Neural crest cell (in vitro differentiated cells): ENCODE data around the gene NUFIP2. TPM values are rescaled to one million over a fixed set of nuclear protein-coding genes. Genes with fewer than 3 reads are reported as not detected.

Experiments
- DNase-seq: peaks from one replicate; pipeline ENCODE4 v3.0.0; 2021; ENCODE audit warnings: low read depth, mixed read lengths, low spot score
- H3K27ac Mint-ChIP-seq: one replicate; pipeline ENCODE4 v1.8.0; 2021; ENCODE audit warnings: mild to moderate bottlenecking, mixed read lengths; ENCODE audit not compliant: unreplicated experiment
- H3K27me3 Mint-ChIP-seq: 2 replicates; pipeline ENCODE4 v1.8.0; 2021; ENCODE audit warnings: low read depth, mild to moderate bottlenecking, mixed read lengths
- H3K36me3 Mint-ChIP-seq: 2 replicates; pipeline ENCODE4 v1.8.0; 2021; ENCODE audit warnings: low read depth, mild to moderate bottlenecking, mixed read lengths
- H3K4me1 Mint-ChIP-seq: 2 replicates; pipeline ENCODE4 v1.8.0; 2021; ENCODE audit warnings: mixed read lengths
- H3K4me3 Mint-ChIP-seq: one replicate; pipeline ENCODE4 v1.8.0; 2021; ENCODE audit warnings: mild to moderate bottlenecking, mixed read lengths
- H3K9me3 Mint-ChIP-seq: 2 replicates; pipeline ENCODE4 v1.8.0; 2021; ENCODE audit warnings: mixed read lengths
- total RNA-seq: library from RNA; stranded (reverse); gene quantifications from 2 replicates; pipeline ENCODE4 v1.2.1, GENCODE V29; 2021
- TF ChIP-seq, protein P1 (sequence below): fragments of 200-600 bp; sonication (generic); conservative IDR thresholded peaks from 2 replicates; pipeline ENCODE4 v1.5.0; 2021; ENCODE audit warnings: antibody characterized with exemption, mild to moderate bottlenecking

NUFIP2 gene
- total RNA-seq, 1 donor from 2014 or later = 61.7 TPM

DNA sequence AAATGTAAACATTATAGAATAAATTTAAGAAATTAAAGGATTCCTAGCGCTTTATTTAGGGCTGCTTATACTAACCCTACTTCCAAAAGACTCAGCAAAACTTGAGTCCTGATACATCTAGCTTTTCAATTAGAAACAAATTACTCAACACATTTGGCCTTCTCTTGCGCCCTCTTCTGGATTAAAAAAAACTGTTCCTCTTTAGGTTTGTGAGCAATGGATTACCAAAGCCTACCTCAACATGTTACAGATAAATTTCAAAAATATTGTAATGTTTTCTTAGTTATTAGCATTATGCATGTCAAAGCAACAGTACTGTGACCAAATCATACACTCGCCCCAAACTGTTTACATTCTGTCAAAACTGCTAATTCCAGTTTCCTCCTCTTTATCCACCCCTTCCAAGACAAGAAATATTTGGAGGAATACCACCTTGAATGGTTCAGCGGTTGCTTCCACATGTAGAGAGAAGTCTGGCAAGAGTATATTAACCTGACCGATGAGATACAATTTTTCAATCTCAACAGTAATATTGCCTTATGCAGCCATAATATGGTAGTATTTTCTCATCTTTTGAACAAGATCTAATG lies 2.7 kb downstream of the NUFIP2 start:
- DNase-seq = peak; percentile 14
- Mint-ChIP-seq H3K9me3 (no peaks in the 10 kb centered on the region), H3K36me3 (peaks cover 19% of the 10 kb centered on the region), H3K27me3 (peaks cover 8% of the 10 kb centered on the region), H3K4me1 (peaks cover 47% of the 10 kb centered on the region), H3K4me3 (peak overlapping the region; percentile 98), H3K27ac (no peak overlapping the region)
- TF ChIP-seq, protein P1, sequence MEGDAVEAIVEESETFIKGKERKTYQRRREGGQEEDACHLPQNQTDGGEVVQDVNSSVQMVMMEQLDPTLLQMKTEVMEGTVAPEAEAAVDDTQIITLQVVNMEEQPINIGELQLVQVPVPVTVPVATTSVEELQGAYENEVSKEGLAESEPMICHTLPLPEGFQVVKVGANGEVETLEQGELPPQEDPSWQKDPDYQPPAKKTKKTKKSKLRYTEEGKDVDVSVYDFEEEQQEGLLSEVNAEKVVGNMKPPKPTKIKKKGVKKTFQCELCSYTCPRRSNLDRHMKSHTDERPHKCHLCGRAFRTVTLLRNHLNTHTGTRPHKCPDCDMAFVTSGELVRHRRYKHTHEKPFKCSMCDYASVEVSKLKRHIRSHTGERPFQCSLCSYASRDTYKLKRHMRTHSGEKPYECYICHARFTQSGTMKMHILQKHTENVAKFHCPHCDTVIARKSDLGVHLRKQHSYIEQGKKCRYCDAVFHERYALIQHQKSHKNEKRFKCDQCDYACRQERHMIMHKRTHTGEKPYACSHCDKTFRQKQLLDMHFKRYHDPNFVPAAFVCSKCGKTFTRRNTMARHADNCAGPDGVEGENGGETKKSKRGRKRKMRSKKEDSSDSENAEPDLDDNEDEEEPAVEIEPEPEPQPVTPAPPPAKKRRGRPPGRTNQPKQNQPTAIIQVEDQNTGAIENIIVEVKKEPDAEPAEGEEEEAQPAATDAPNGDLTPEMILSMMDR = peak; percentile 81

DNA sequence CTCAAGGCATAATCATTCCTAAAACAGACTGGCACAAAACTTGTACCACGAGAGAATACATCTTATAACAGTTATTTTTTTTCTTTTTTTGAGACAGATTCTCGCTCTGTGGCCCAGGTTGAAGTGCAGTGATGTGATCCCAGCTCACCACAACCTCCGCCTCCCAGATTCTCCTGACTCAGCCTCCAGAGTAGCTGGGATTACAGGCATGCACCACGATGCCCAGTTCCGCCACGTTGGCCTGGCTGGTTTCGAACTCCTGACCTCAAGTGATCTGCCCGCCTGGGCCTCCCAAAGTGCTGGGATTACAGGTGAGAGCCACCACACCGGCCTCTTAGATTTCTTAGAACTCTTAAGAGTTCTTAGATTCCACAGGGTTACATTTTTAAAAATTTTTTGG lies 4.1 kb downstream of the NUFIP2 start:
- TF ChIP-seq, protein P1 = no peak
- peaks cover 8% of the 10 kb centered on the region for H3K27me3 Mint-ChIP-seq
- DNase-seq = no peak
- H3K4me1 Mint-ChIP-seq = peaks cover 44% of the 10 kb centered on the region
- peaks cover 21% of the 10 kb centered on the region for H3K36me3 Mint-ChIP-seq
- H3K27ac Mint-ChIP-seq = no peak overlapping the region
- peak overlapping the region; percentile 73 for H3K4me3 Mint-ChIP-seq
- H3K9me3 Mint-ChIP-seq = no peaks in the 10 kb centered on the region

DNA sequence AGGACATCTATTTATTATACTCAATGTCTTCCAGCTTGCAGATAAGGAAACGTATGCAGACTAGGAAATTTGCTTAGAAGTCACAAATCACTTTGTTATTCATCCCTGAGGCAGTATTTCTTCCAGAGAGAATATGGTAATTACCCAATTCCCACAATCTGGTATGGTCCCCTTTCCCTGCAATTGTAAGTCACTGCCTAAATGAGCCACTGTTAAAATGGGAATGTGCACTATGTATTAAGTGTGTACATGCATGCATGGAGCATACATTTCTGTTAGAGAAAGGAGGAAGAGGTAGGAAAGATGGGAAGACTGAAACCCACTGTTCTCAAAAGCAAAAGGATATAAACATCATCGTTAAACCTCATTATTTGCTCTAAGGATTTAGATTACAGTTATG lies 10.0 kb downstream of the NUFIP2 start:
- no peaks in the 10 kb centered on the region for H3K27me3 Mint-ChIP-seq

DNA sequence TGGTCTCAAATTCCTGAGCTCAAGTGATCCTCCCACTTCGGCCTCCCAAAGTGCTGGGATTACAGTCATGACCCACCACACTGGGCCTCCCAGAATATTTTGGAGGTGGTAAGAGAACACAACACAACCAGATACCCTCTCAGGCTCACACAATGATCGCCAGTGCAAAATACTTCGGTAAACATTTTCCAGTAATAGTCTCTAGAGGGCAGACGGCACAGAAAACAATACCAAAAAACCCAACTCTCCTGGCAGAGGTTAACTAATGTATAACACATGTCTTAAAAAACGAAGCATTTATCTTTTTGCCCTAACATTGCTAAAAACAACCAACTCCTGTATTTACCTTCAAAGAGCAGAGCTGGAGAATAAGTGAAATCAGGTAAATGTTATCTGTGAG lies 10.5 kb downstream of the NUFIP2 start:
- Mint-ChIP-seq H3K27me3 (no peaks in the 10 kb centered on the region), H3K27ac (no peak overlapping the region), H3K9me3 (no peaks in the 10 kb centered on the region), H3K4me3 (peak overlapping the region; percentile 11), H3K36me3 (peaks cover 44% of the 10 kb centered on the region), H3K4me1 (peaks cover 18% of the 10 kb centered on the region)
- no peak for DNase-seq
- TF ChIP-seq, protein P1 = peak; percentile 33

More for the DNA sequence above, 10.0 kb downstream of the NUFIP2 start:
- DNase-seq = no peak
- H3K4me1 Mint-ChIP-seq = peaks cover 20% of the 10 kb centered on the region
- TF ChIP-seq, protein P1 = no peak
- H3K27ac Mint-ChIP-seq = no peak overlapping the region
- no peak overlapping the region for H3K4me3 Mint-ChIP-seq
- H3K9me3 Mint-ChIP-seq = no peaks in the 10 kb centered on the region
- peaks cover 40% of the 10 kb centered on the region for H3K36me3 Mint-ChIP-seq

DNA sequence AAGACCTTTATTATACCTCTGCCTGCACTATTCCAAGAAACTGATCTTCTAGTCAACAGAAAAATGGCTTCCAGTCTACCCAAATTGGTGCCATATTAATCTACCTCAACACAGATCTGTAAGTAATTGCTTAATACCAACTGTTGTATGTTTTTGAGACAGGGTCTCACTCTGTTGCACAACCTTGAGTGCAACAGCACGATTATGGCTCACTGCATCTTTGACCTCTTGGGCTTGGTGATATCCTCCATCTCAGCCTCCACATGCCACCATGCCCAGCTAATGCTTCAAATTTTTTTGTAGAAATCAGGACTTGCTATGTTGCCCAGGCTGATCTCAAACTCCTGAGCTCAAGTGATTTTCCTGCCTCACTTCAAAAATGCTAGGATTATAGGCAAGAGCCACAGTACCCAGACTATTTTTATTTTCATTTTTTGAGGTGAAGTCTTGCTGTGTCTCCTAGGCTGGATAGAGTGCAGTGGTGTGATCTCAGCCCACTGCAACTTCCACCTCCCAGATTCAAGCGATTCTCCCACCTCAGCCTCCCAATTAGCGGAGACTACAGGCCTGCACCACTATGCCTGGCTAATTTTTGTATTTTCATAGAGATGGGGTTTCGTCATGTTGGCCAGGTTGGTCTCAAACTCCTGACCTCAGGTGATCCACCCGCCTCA lies 14.4 kb downstream of the NUFIP2 start:
- H3K9me3 Mint-ChIP-seq = no peaks in the 10 kb centered on the region
- peaks cover 31% of the 10 kb centered on the region for H3K4me1 Mint-ChIP-seq
- H3K27me3 Mint-ChIP-seq = no peaks in the 10 kb centered on the region
- no peak overlapping the region for H3K4me3 Mint-ChIP-seq
- TF ChIP-seq, protein P1 = no peak
- H3K27ac Mint-ChIP-seq = no peak overlapping the region
- DNase-seq = no peak
- peaks cover 39% of the 10 kb centered on the region for H3K36me3 Mint-ChIP-seq
